Right kidney (tissue), 1 donor: ENCODE measurements around the gene HOXA7.
A peak's percentile ranks its signal among the peaks of the same experiment; 100 is the strongest.

Experiments
- DNase-seq: peaks from one replicate; pipeline ENCODE4 v3.0.0-alpha.2; 2016

The HOXA7 gene

GRCh38 chr7:27107391-27108381, 48.8 kb downstream of the HOXA7 start:
- DNase-seq, result peak; percentile 76

GRCh38 chr7:27106901-27107240, 49.6 kb downstream of the HOXA7 start:
- DNase-seq, result no peak

- peak; percentile 88 for DNase-seq
Observed at GRCh38 chr7:27106181-27106900, 50.1 kb downstream of the HOXA7 start.

- peak; percentile 64 for DNase-seq
Observed at GRCh38 chr7:27105301-27106031, 51.0 kb downstream of the HOXA7 start.

- peak; percentile 81 for DNase-seq
Observed at GRCh38 chr7:27104341-27105058, 52.0 kb downstream of the HOXA7 start.
